Neural progenitor cell (in vitro differentiated cells): ENCODE results near the gene ALK. TPM values are rescaled to one million over a fixed set of nuclear protein-coding genes. Genes with fewer than 3 reads are reported as not detected.

ENCODE experiments used
- DNase-seq: peaks from one replicate; pipeline ENCODE4 v3.0.0-alpha.2; 2016; ENCODE audit warnings: low spot score
- H2AFZ ChIP-seq: fragments of 200-600 bp; sonication (generic); replicated peaks from 2 replicates; pipeline ENCODE4 v1.6.1; 2016; ENCODE audit warnings: antibody characterized with exemption
- H3F3A ChIP-seq: fragments of 200-600 bp; sonication (generic); 2 replicates; pipeline ENCODE4 v1.6.1; 2016; ENCODE audit warnings: antibody characterized with exemption, low read depth
- H3K27ac ChIP-seq: fragments of 200-600 bp; sonication (generic); 2 replicates; pipeline ENCODE4 v1.5.1; 2016; ENCODE audit warnings: mild to moderate bottlenecking
- H3K27me3 ChIP-seq: fragments of 200-600 bp; sonication (generic); 2 replicates; pipeline ENCODE4 v1.6.1; 2016; ENCODE audit warnings: mild to moderate bottlenecking, moderate library complexity
- H3K36me3 ChIP-seq: fragments of 200-600 bp; sonication (generic); 2 replicates; pipeline ENCODE4 v1.5.1; 2016
- H3K4me1 ChIP-seq: fragments of 200-600 bp; sonication (generic); 2 replicates; pipeline ENCODE4 v1.6.1; 2016; ENCODE audit warnings: mixed run types
- H3K4me2 ChIP-seq: fragments of 200-600 bp; sonication (generic); 2 replicates; pipeline ENCODE4 v1.6.1; 2016
- H3K4me3 ChIP-seq: fragments of 200-600 bp; sonication (generic); 2 replicates; pipeline ENCODE4 v1.5.1; 2016
- H3K79me2 ChIP-seq: fragments of 200-600 bp; sonication (generic); 2 replicates; pipeline ENCODE4 v1.6.1; 2016; ENCODE audit warnings: low read depth
- H3K9ac ChIP-seq: fragments of 200-600 bp; sonication (generic); 2 replicates; pipeline ENCODE4 v1.6.1; 2016
- H3K9me3 ChIP-seq: fragments of 200-600 bp; sonication (generic); 2 replicates; pipeline ENCODE4 v1.5.1; 2016; ENCODE audit warnings: low read depth
- H4K20me1 ChIP-seq: fragments of 200-600 bp; sonication (generic); 2 replicates; pipeline ENCODE4 v1.6.1; 2016; ENCODE audit warnings: low read depth
- H3K27ac Mint-ChIP-seq: 3 replicates; pipeline ENCODE4 v1.8.0; 2021; ENCODE audit warnings: mixed read lengths
- H3K27me3 Mint-ChIP-seq: 2 replicates; pipeline ENCODE4 v1.8.0; 2022; ENCODE audit warnings: low read depth, mild to moderate bottlenecking, inconsistent platforms, moderate library complexity, mixed read lengths; ENCODE audit not compliant: insufficient read depth
- H3K36me3 Mint-ChIP-seq: 3 replicates; pipeline ENCODE4 v1.8.0; 2021; ENCODE audit warnings: mixed read lengths
- H3K4me1 Mint-ChIP-seq: 3 replicates; pipeline ENCODE4 v1.8.0; 2021; ENCODE audit warnings: mixed read lengths
- H3K4me3 Mint-ChIP-seq: 3 replicates; pipeline ENCODE4 v1.8.0; 2021; ENCODE audit warnings: mild to moderate bottlenecking, moderate library complexity, mixed read lengths
- H3K9me3 Mint-ChIP-seq: 3 replicates; pipeline ENCODE4 v1.8.0; 2020; ENCODE audit warnings: mixed read lengths
- EZH2 ChIP-seq: fragments of 200-600 bp; sonication (generic); IDR thresholded peaks from 2 replicates; pipeline ENCODE4 v1.6.1; 2017; ENCODE audit warnings: antibody characterized with exemption, mild to moderate bottlenecking, moderate library complexity
- EZH2phosphoT487 ChIP-seq: fragments of 200-600 bp; sonication (generic); IDR thresholded peaks from 2 replicates; pipeline ENCODE4 v1.6.1; 2017; ENCODE audit warnings: antibody characterized with exemption
- total RNA-seq: library from RNA; depleted of rRNA; stranded (reverse); fragments of >200 nt; gene quantifications from 2 replicates; pipeline ENCODE4 v1.2.3, GENCODE V29; 2015; ENCODE audit warnings: low replicate concordance
- TF ChIP-seq, protein P1 (sequence below): fragments of 200-600 bp; sonication (generic); IDR thresholded peaks from 2 replicates; pipeline ENCODE4 v1.5.1; 2017; ENCODE audit warnings: antibody characterized with exemption, mild to moderate bottlenecking

ALK gene
- total RNA-seq, 1 donor from 2014 or later, result not detected

GRCh38 chr2:29308366-29308765, 613.0 kb downstream of the ALK start:
- no peak overlapping the region for H3K27ac Mint-ChIP-seq
- H3K79me2 ChIP-seq, result no peaks in the 10 kb centered on the region
- no peaks in the 10 kb centered on the region for H3K4me1 ChIP-seq
- H3K9me3 Mint-ChIP-seq, result no peaks in the 10 kb centered on the region
- no peaks in the 10 kb centered on the region for H3K9me3 ChIP-seq
- H3K36me3 Mint-ChIP-seq, result no peaks in the 10 kb centered on the region
- H3K4me3 Mint-ChIP-seq, result no peak overlapping the region
- H3K9ac ChIP-seq, result no peak overlapping the region
- no peaks in the 10 kb centered on the region for H4K20me1 ChIP-seq
- no peak for TF ChIP-seq EZH2
- TF ChIP-seq, protein P1, sequence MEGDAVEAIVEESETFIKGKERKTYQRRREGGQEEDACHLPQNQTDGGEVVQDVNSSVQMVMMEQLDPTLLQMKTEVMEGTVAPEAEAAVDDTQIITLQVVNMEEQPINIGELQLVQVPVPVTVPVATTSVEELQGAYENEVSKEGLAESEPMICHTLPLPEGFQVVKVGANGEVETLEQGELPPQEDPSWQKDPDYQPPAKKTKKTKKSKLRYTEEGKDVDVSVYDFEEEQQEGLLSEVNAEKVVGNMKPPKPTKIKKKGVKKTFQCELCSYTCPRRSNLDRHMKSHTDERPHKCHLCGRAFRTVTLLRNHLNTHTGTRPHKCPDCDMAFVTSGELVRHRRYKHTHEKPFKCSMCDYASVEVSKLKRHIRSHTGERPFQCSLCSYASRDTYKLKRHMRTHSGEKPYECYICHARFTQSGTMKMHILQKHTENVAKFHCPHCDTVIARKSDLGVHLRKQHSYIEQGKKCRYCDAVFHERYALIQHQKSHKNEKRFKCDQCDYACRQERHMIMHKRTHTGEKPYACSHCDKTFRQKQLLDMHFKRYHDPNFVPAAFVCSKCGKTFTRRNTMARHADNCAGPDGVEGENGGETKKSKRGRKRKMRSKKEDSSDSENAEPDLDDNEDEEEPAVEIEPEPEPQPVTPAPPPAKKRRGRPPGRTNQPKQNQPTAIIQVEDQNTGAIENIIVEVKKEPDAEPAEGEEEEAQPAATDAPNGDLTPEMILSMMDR, result no peak
- TF ChIP-seq EZH2phosphoT487, result no peak
- H3K4me1 Mint-ChIP-seq, result peaks cover 25% of the 10 kb centered on the region
- H3K27ac ChIP-seq, result no peak overlapping the region
- no peaks in the 10 kb centered on the region for H3K27me3 ChIP-seq
- H2AFZ ChIP-seq, result no peak overlapping the region
- no peak overlapping the region for H3K4me2 ChIP-seq
- no peaks in the 10 kb centered on the region for H3K36me3 ChIP-seq
- H3F3A ChIP-seq, result no peaks in the 10 kb centered on the region
- peaks cover 7% of the 10 kb centered on the region for H3K27me3 Mint-ChIP-seq
- DNase-seq, result no peak
- no peak overlapping the region for H3K4me3 ChIP-seq

- TF ChIP-seq, protein P1, result no peak
- no peak for TF ChIP-seq EZH2phosphoT487
- no peak for TF ChIP-seq EZH2
- H3K9me3 Mint-ChIP-seq, result no peaks in the 10 kb centered on the region
- H3F3A ChIP-seq, result no peaks in the 10 kb centered on the region
- H3K9ac ChIP-seq, result no peak overlapping the region
- no peak overlapping the region for H3K27ac ChIP-seq
- no peak overlapping the region for H3K4me3 ChIP-seq
- H3K4me2 ChIP-seq, result no peak overlapping the region
- H3K27me3 ChIP-seq, result no peaks in the 10 kb centered on the region
- H2AFZ ChIP-seq, result no peak overlapping the region
- H3K4me1 Mint-ChIP-seq, result peaks cover 22% of the 10 kb centered on the region
- DNase-seq, result no peak
- H3K27ac Mint-ChIP-seq, result no peak overlapping the region
- H3K79me2 ChIP-seq, result no peaks in the 10 kb centered on the region
- H3K27me3 Mint-ChIP-seq, result peaks cover 4% of the 10 kb centered on the region
- no peaks in the 10 kb centered on the region for H3K9me3 ChIP-seq
- H4K20me1 ChIP-seq, result no peaks in the 10 kb centered on the region
- no peaks in the 10 kb centered on the region for H3K4me1 ChIP-seq
- no peaks in the 10 kb centered on the region for H3K36me3 Mint-ChIP-seq
- no peaks in the 10 kb centered on the region for H3K36me3 ChIP-seq
- no peak overlapping the region for H3K4me3 Mint-ChIP-seq
Measured at GRCh38 chr2:29307519-29307918, 613.9 kb downstream of the ALK start.

- no peak for DNase-seq
- TF ChIP-seq EZH2, result no peak
- TF ChIP-seq, protein P1, result no peak
- no peak for TF ChIP-seq EZH2phosphoT487
- no peaks in the 10 kb centered on the region for H3F3A ChIP-seq
- no peaks in the 10 kb centered on the region for H3K36me3 ChIP-seq
- no peak overlapping the region for H3K9ac ChIP-seq
- no peak overlapping the region for H3K4me2 ChIP-seq
- H3K4me3 ChIP-seq, result no peak overlapping the region
- Mint-ChIP-seq H3K9me3 (peaks cover 3% of the 10 kb centered on the region), H3K27ac (no peak overlapping the region), H3K36me3 (no peaks in the 10 kb centered on the region), H3K27me3 (no peaks in the 10 kb centered on the region), H3K4me3 (no peak overlapping the region), H3K4me1 (peaks cover 17% of the 10 kb centered on the region)
- H2AFZ ChIP-seq, result no peak overlapping the region
- H3K27ac ChIP-seq, result no peak overlapping the region
- H3K79me2 ChIP-seq, result no peaks in the 10 kb centered on the region
- H3K27me3 ChIP-seq, result no peaks in the 10 kb centered on the region
- no peaks in the 10 kb centered on the region for H3K9me3 ChIP-seq
- H4K20me1 ChIP-seq, result no peaks in the 10 kb centered on the region
- no peaks in the 10 kb centered on the region for H3K4me1 ChIP-seq
Measured at GRCh38 chr2:29305762-29306161, 615.6 kb downstream of the ALK start.
